Caco-2 (cell line): ENCODE results near the gene OLIG2. TPM values are rescaled to one million over a fixed set of nuclear protein-coding genes. Genes with fewer than 3 reads are reported as not detected.

Source experiments
- BruUV-seq: library from RNA; stranded (reverse); fragments of 400-500 nt; replicated peaks from 2 replicates; lab custom pipeline; 2021; lab: Mats Ljungman, UMichigan
- CTCF ChIA-PET: fragments of 300-600 bp; sonication (Branson Sonifier 250); formaldehyde crosslinking; loops from one replicate; lab custom pipeline; 2022; ENCODE audit warnings: antibody characterized with exemption; lab: Charles Lee
- POLR2A ChIA-PET: fragments of 300-600 bp; sonication (Branson Sonifier 250); formaldehyde crosslinking; loops from one replicate; lab custom pipeline; 2022; ENCODE audit warnings: antibody characterized with exemption; lab: Charles Lee
- DNase-seq, 2 experiments: peaks; one replicate each; pipeline versions ENCODE4 v3.0.0 to v3.0.0-alpha.2; 2020 to 2022
- H3K27me3 ChIP-seq: replicated peaks from 2 replicates; pipeline ENCODE4 v1.6.0; 2011; ENCODE audit warnings: low read length; ENCODE audit not compliant: control insufficient read depth, insufficient read depth
- H3K36me3 ChIP-seq: 2 replicates; pipeline ENCODE4 v1.5.1; 2011; ENCODE audit warnings: low read length; ENCODE audit not compliant: control insufficient read depth, insufficient read depth
- H3K4me1 ChIP-seq: fragments of 250-450 bp; sonication (Bioruptor Pico); 2 replicates; pipeline ENCODE4 v1.5.1; 2020; ENCODE audit warnings: mild to moderate bottlenecking
- H3K4me3 ChIP-seq: 2 replicates; pipeline ENCODE4 v1.5.1; 2011; ENCODE audit warnings: low read depth, mild to moderate bottlenecking, control low read depth, low read length
- H3K9me3 ChIP-seq: fragments of 250-450 bp; sonication (Bioruptor Pico); 2 replicates; pipeline ENCODE4 v1.5.1; 2020; ENCODE audit warnings: mild to moderate bottlenecking, moderate library complexity
- H3K27ac Mint-ChIP-seq: one replicate; pipeline ENCODE4 v1.8.0; 2022; ENCODE audit warnings: mixed read lengths; ENCODE audit not compliant: unreplicated experiment
- H3K27me3 Mint-ChIP-seq: one replicate; pipeline ENCODE4 v1.8.0; 2022; ENCODE audit warnings: mixed read lengths; ENCODE audit not compliant: insufficient read depth, unreplicated experiment
- H3K36me3 Mint-ChIP-seq: one replicate; pipeline ENCODE4 v1.8.0; 2022; ENCODE audit warnings: mild to moderate bottlenecking, mixed read lengths; ENCODE audit not compliant: insufficient read depth, unreplicated experiment
- H3K4me1 Mint-ChIP-seq: one replicate; pipeline ENCODE4 v1.8.0; 2022; ENCODE audit warnings: low read depth, mixed read lengths; ENCODE audit not compliant: unreplicated experiment
- H3K4me3 Mint-ChIP-seq: one replicate; pipeline ENCODE4 v1.8.0; 2022; ENCODE audit warnings: mild to moderate bottlenecking, moderate library complexity, mixed read lengths; ENCODE audit not compliant: unreplicated experiment
- H3K9me3 Mint-ChIP-seq: one replicate; pipeline ENCODE4 v1.8.0; 2022; ENCODE audit warnings: mixed read lengths; ENCODE audit not compliant: unreplicated experiment
- intact Hi-C: fragments of 100-400 bp; cut with micrococcal nuclease; formaldehyde crosslinking; loops from one replicate; pipeline ENCODE4 v1.10.0; 2022; ENCODE audit not compliant: unreplicated experiment
- total RNA-seq: library from RNA; stranded (reverse); gene quantifications from 2 replicates; pipeline ENCODE4 v1.2.3, GENCODE V29; 2022
- TF ChIP-seq, protein P1 (sequence below), 2 experiments: fragments of 200-600 bp in 1 of 2; IDR thresholded peaks; 1 replicate in 1 of 2; 2 replicates in 1 of 2; pipeline versions ENCODE4 v1.5.1 to v1.8.0; 2011 to 2022; ENCODE audit warnings: antibody characterized with exemption in 1 of 2, control low read depth in 1 of 2, inconsistent platforms in 1 of 2, low read depth in 1 of 2, low read length in 1 of 2, mild to moderate bottlenecking in 1 of 2, moderate library complexity in 1 of 2; ENCODE audit not compliant: insufficient read depth in 1 of 2, severe bottlenecking in 1 of 2, unreplicated experiment in 1 of 2

The OLIG2 gene
- total RNA-seq, 1 experiment from 2014 or later: not detected

DNA sequence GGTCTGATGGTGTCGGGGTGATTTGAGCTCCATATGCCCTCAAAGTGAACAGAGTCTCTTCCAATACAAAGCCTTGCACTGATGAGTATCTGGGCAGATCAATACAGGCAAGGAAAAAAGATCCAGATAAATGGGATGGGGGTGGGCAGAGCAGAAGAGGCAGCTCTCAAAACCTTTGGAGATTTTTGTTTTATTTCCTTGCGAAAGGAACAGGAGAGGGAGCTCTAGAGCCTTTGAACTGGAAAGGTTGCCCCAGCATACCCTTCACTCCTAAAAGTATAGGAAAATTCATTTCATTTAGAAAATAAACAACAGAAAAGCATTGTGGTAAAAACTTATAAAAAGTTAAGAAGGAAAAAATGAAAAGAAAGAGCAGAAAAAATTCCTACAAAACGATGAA lies 31.4 kb upstream of the OLIG2 start:
- H3K4me3 Mint-ChIP-seq: no peak overlapping the region
- Histone ChIP-seq H3K4me3 (no peak overlapping the region), H3K9me3 (peaks cover 3% of the 10 kb centered on the region), H3K4me1 (no peaks in the 10 kb centered on the region), H3K27me3 (peaks cover 2% of the 10 kb centered on the region; the same call in 1 of the 2 replicates), H3K36me3 (no peaks in the 10 kb centered on the region)
- TF ChIP-seq, protein P1, sequence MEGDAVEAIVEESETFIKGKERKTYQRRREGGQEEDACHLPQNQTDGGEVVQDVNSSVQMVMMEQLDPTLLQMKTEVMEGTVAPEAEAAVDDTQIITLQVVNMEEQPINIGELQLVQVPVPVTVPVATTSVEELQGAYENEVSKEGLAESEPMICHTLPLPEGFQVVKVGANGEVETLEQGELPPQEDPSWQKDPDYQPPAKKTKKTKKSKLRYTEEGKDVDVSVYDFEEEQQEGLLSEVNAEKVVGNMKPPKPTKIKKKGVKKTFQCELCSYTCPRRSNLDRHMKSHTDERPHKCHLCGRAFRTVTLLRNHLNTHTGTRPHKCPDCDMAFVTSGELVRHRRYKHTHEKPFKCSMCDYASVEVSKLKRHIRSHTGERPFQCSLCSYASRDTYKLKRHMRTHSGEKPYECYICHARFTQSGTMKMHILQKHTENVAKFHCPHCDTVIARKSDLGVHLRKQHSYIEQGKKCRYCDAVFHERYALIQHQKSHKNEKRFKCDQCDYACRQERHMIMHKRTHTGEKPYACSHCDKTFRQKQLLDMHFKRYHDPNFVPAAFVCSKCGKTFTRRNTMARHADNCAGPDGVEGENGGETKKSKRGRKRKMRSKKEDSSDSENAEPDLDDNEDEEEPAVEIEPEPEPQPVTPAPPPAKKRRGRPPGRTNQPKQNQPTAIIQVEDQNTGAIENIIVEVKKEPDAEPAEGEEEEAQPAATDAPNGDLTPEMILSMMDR (IDR thresholded peaks at IDR 0.05; ENCODE audit: insufficient read depth in 1 of 2, low read depth in 1 of 2, low read length in 1 of 2, severe bottlenecking in 1 of 2, unreplicated experiment in 1 of 2): peak; percentile 45 to 55
- DNase-seq: peak in 1 of 2 experiments; percentile 23
- ChIA-PET CTCF (interaction anchor here (1.0 to 1.5 kb wide), 5 partner anchors 129 to 367 kb away, joined by 3 to 25 read pairs (median 5); no protein-coding TSS in a partner anchor), POLR2A (interaction anchor here (0.6 kb wide), 1 partner anchor 393 kb away, joined by 8 read pairs; no protein-coding TSS in a partner anchor)
- no peaks in the 10 kb centered on the region for H3K4me1 Mint-ChIP-seq
- peaks cover 24% of the 10 kb centered on the region for H3K27me3 Mint-ChIP-seq
- H3K9me3 Mint-ChIP-seq: peaks cover 12% of the 10 kb centered on the region
- BruUV-seq: no TSS peak
- no peaks in the 10 kb centered on the region for H3K36me3 Mint-ChIP-seq
- intact Hi-C loops: loop anchor here (1.0 to 5.0 kb wide), 2 partner anchors 78 to 133 kb away; partner anchors contain the start of gene OLIG1
- no peak overlapping the region for H3K27ac Mint-ChIP-seq

DNA sequence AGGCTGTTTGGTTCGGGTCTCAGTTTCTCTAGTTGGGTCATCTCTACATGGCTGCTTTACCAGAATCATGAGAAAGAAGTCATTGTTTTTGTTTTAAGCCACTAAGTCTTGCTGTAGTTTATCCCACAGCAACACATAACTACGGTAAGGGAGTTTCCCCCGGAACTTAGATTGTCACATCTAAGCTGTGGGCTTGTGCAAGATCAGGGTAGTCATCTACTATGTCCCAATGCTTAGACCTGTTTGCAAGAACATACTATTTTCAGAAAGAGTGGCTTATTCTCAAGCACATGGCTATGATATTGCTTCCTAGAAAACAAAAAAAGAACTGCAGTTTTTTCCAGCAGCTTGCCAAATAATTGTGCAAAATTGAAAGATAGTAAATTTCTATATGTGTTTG lies 18.0 kb upstream of the OLIG2 start:
- Histone ChIP-seq H3K36me3 (no peaks in the 10 kb centered on the region), H3K9me3 (no peaks in the 10 kb centered on the region), H3K27me3 (no peaks in the 10 kb centered on the region), H3K4me3 (no peak overlapping the region), H3K4me1 (no peaks in the 10 kb centered on the region)
- no TSS peak for BruUV-seq
- Mint-ChIP-seq H3K27me3 (peaks cover 10% of the 10 kb centered on the region), H3K27ac (no peak overlapping the region), H3K36me3 (no peaks in the 10 kb centered on the region), H3K4me1 (peaks cover 9% of the 10 kb centered on the region), H3K4me3 (no peak overlapping the region), H3K9me3 (peaks cover 9% of the 10 kb centered on the region)
- DNase-seq: no peak
- CTCF ChIA-PET: no interaction called here
- POLR2A ChIA-PET: no interaction called here
- intact Hi-C loops: no loop called here
- TF ChIP-seq, protein P1 (IDR thresholded peaks at IDR 0.05; ENCODE audit: insufficient read depth in 1 of 2, low read depth in 1 of 2, low read length in 1 of 2, severe bottlenecking in 1 of 2, unreplicated experiment in 1 of 2): no peak

DNA sequence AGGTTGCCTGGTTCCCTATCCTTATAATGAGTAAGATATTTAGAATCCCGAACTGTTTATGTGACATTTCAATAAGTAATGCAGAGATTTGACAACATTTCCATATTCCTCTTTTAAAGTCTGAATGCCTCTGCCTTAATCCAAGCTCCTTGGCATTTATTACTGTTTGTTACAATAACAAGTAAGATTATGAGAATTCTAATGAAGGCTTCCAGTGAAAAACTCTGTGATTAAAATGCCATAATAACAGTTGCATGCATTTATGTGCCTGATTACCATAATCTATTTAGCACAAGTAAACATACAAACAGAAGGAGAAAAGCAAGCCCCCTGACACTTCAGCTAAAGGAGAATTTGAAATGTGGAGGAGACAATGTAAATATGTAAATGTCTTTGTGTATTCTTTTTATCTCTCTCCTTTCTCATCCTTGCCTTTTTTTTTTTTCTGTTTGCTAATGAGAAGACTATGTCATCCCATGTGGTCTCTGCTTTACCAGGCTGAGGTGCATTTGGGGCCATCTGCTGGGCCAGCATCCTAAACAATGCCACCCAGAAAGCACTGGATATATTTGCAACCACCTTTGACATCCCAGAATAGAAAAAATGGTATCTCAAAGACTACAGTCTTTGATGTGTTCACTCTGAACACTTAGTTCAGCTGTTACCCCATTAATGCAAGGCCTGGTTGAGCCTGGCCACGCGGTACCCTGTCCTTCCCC lies 17.2 kb upstream of the OLIG2 start:
- Mint-ChIP-seq H3K27ac (no peak overlapping the region), H3K4me1 (peaks cover 9% of the 10 kb centered on the region), H3K36me3 (no peaks in the 10 kb centered on the region), H3K27me3 (peaks cover 13% of the 10 kb centered on the region), H3K4me3 (no peak overlapping the region), H3K9me3 (peaks cover 9% of the 10 kb centered on the region)
- Histone ChIP-seq H3K4me3 (no peak overlapping the region), H3K4me1 (no peaks in the 10 kb centered on the region), H3K27me3 (no peaks in the 10 kb centered on the region), H3K36me3 (no peaks in the 10 kb centered on the region), H3K9me3 (no peaks in the 10 kb centered on the region)
- POLR2A ChIA-PET: no interaction called here
- CTCF ChIA-PET: no interaction called here
- TF ChIP-seq, protein P1 (IDR thresholded peaks at IDR 0.05; ENCODE audit: insufficient read depth in 1 of 2, low read depth in 1 of 2, low read length in 1 of 2, severe bottlenecking in 1 of 2, unreplicated experiment in 1 of 2): no peak
- intact Hi-C loops: no loop called here
- DNase-seq: no peak
- BruUV-seq: no TSS peak
